ENCODE data around the gene PTGIS. TPM values are rescaled to one million over a fixed set of nuclear protein-coding genes. Genes with fewer than 3 reads are reported as not detected.
A peak's percentile ranks its signal among the peaks of the same experiment; 100 is the strongest.

The PTGIS gene
- total RNA-seq, 2 donors from 2014 or later, result 0.56 to 2.3 TPM

DNA sequence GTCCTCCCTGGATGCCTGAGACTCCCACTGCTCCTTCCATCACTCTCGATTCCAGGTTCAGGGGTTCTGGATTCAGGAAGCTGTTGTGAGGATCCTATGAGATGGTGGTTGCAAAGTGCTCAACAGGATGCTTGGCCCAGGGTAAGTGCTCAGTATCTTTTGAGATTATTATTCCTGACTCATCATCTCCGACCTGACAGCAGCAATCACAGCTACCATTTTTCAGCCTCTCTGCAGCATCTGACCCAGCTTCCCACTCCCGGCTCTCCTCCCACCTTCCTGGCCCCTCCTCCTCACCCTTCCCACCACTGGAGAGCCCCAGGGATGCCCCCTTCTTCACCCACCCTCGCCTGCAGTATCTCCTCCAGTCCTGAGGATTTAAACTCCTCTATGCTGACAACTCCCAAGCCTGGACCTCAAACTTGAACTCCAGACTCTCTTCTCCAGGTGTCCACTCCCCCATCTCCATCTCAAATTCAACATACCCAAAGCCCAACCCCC is 48.7 kb downstream of the PTGIS start:
- Mint-ChIP-seq H3K4me3 (no peak overlapping the region), H3K36me3 (ENCODE audit: low read depth) (no peaks in the 10 kb centered on the region), H3K4me1 (no peaks in the 10 kb centered on the region), H3K27ac (no peak overlapping the region), H3K9me3 (no peaks in the 10 kb centered on the region), H3K27me3 (peaks cover 35% of the 10 kb centered on the region)
- no peak for ATAC-seq (replicated peaks)

- Mint-ChIP-seq H3K4me3 (no peak overlapping the region), H3K36me3 (ENCODE audit: low read depth) (no peaks in the 10 kb centered on the region), H3K27me3 (peaks cover 35% of the 10 kb centered on the region), H3K27ac (no peak overlapping the region), H3K9me3 (no peaks in the 10 kb centered on the region), H3K4me1 (no peaks in the 10 kb centered on the region)
- no peak for ATAC-seq (replicated peaks)
These were observed 49.4 kb downstream of the PTGIS start for GRCh38 chr20:49518576-49518975.

DNA sequence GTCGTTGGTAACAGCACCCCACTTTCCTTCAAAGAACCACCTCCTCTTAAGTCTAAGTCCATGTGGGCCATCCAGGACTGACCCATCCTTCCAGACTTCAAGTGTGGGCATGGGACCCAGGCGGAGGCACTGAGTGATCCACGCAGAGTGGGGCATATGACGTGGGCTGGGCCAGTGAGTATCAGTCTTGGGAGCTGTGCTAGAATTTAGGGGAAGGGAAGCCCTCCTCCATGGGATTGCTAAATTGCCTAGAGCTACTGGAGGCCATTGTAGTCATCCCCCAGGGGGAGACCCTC is 50.2 kb downstream of the PTGIS start:
- no peaks in the 10 kb centered on the region for H3K36me3 Mint-ChIP-seq (ENCODE audit: low read depth)
- H3K9me3 Mint-ChIP-seq, result no peaks in the 10 kb centered on the region
- no peak overlapping the region for H3K27ac Mint-ChIP-seq
- no peak overlapping the region for H3K4me3 Mint-ChIP-seq
- no peaks in the 10 kb centered on the region for H3K4me1 Mint-ChIP-seq
- H3K27me3 Mint-ChIP-seq, result peaks cover 32% of the 10 kb centered on the region
- no peak for ATAC-seq (replicated peaks)

- H3K4me1 Mint-ChIP-seq, result no peaks in the 10 kb centered on the region
- no peak overlapping the region for H3K27ac Mint-ChIP-seq
- no peaks in the 10 kb centered on the region for H3K9me3 Mint-ChIP-seq
- no peak for ATAC-seq (replicated peaks)
- H3K4me3 Mint-ChIP-seq, result no peak overlapping the region
- peaks cover 28% of the 10 kb centered on the region for H3K27me3 Mint-ChIP-seq
- no peaks in the 10 kb centered on the region for H3K36me3 Mint-ChIP-seq (ENCODE audit: low read depth)
These were observed 50.8 kb downstream of the PTGIS start for GRCh38 chr20:49516916-49517804.

- H3K4me1 Mint-ChIP-seq, result no peaks in the 10 kb centered on the region
- peaks cover 24% of the 10 kb centered on the region for H3K27me3 Mint-ChIP-seq
- no peaks in the 10 kb centered on the region for H3K9me3 Mint-ChIP-seq
- no peaks in the 10 kb centered on the region for H3K36me3 Mint-ChIP-seq (ENCODE audit: low read depth)
- H3K27ac Mint-ChIP-seq, result no peak overlapping the region
- no peak overlapping the region for H3K4me3 Mint-ChIP-seq
- no peak for ATAC-seq (replicated peaks)
These were observed 52.4 kb downstream of the PTGIS start for GRCh38 chr20:49515586-49515985.

- peaks cover 22% of the 10 kb centered on the region for H3K27me3 Mint-ChIP-seq
- no peaks in the 10 kb centered on the region for H3K36me3 Mint-ChIP-seq (ENCODE audit: low read depth)
- ATAC-seq (replicated peaks), result peak; percentile 18
- peaks cover 2% of the 10 kb centered on the region for H3K4me1 Mint-ChIP-seq
- H3K27ac Mint-ChIP-seq, result no peak overlapping the region
- no peak overlapping the region for H3K4me3 Mint-ChIP-seq
- H3K9me3 Mint-ChIP-seq, result no peaks in the 10 kb centered on the region
These were observed 54.4 kb downstream of the PTGIS start for GRCh38 chr20:49513517-49513916.

DNA sequence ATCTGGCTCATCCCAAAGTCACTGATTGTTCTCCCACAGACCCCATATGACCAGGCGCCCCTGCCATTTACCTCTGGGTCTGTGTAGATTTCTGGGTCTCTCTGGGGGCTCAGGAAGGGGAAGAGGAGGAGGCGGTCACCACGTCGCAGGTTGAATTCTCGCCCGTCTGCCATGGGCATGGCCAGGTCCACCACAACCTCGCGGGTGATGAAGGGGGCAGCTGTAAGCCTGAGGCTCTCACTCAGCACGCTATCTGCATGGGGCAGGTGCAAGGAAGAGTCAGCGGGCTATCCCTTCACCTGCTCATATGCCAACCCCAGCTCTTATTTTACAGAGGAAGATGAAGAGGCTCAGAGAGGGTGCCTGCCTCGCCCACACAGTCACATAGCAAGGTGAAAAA is 54.9 kb downstream of the PTGIS start:
- Mint-ChIP-seq H3K36me3 (ENCODE audit: low read depth) (no peaks in the 10 kb centered on the region), H3K27ac (no peak overlapping the region), H3K4me1 (peaks cover 3% of the 10 kb centered on the region), H3K27me3 (peaks cover 24% of the 10 kb centered on the region), H3K4me3 (no peak overlapping the region), H3K9me3 (no peaks in the 10 kb centered on the region)
- ATAC-seq (replicated peaks), result no peak

- Mint-ChIP-seq H3K9me3 (no peaks in the 10 kb centered on the region), H3K4me1 (peaks cover 3% of the 10 kb centered on the region), H3K4me3 (no peak overlapping the region), H3K36me3 (ENCODE audit: low read depth) (no peaks in the 10 kb centered on the region), H3K27ac (no peak overlapping the region), H3K27me3 (peaks cover 26% of the 10 kb centered on the region)
- no peak for ATAC-seq (replicated peaks)
These were observed 56.0 kb downstream of the PTGIS start for GRCh38 chr20:49511788-49512525.

- H3K4me1 Mint-ChIP-seq, result peaks cover 3% of the 10 kb centered on the region
- no peaks in the 10 kb centered on the region for H3K9me3 Mint-ChIP-seq
- H3K27ac Mint-ChIP-seq, result no peak overlapping the region
- no peaks in the 10 kb centered on the region for H3K36me3 Mint-ChIP-seq (ENCODE audit: low read depth)
- H3K27me3 Mint-ChIP-seq, result peaks cover 33% of the 10 kb centered on the region
- H3K4me3 Mint-ChIP-seq, result no peak overlapping the region
- no peak for ATAC-seq (replicated peaks)
These were observed 57.3 kb downstream of the PTGIS start for GRCh38 chr20:49510562-49511122.

GRCh38 chr20:49508435-49509199 is 59.3 kb downstream of the PTGIS start:
- H3K36me3 Mint-ChIP-seq (ENCODE audit: low read depth), result no peaks in the 10 kb centered on the region
- peak; percentile 39 for ATAC-seq (replicated peaks)
- peaks cover 26% of the 10 kb centered on the region for H3K27me3 Mint-ChIP-seq
- no peaks in the 10 kb centered on the region for H3K9me3 Mint-ChIP-seq
- H3K4me1 Mint-ChIP-seq, result peaks cover 3% of the 10 kb centered on the region
- no peak overlapping the region for H3K27ac Mint-ChIP-seq
- no peak overlapping the region for H3K4me3 Mint-ChIP-seq

- no peak for ATAC-seq (replicated peaks)
- H3K36me3 Mint-ChIP-seq (ENCODE audit: low read depth), result no peaks in the 10 kb centered on the region
- peaks cover 28% of the 10 kb centered on the region for H3K27me3 Mint-ChIP-seq
- H3K9me3 Mint-ChIP-seq, result no peaks in the 10 kb centered on the region
- no peak overlapping the region for H3K4me3 Mint-ChIP-seq
- H3K27ac Mint-ChIP-seq, result no peak overlapping the region
- H3K4me1 Mint-ChIP-seq, result peaks cover 3% of the 10 kb centered on the region
These were observed 60.0 kb downstream of the PTGIS start for GRCh38 chr20:49507741-49508434.

- Mint-ChIP-seq H3K4me1 (peaks cover 3% of the 10 kb centered on the region), H3K9me3 (no peaks in the 10 kb centered on the region), H3K27me3 (peaks cover 32% of the 10 kb centered on the region), H3K27ac (no peak overlapping the region), H3K4me3 (no peak overlapping the region), H3K36me3 (ENCODE audit: low read depth) (no peaks in the 10 kb centered on the region)
- no peak for ATAC-seq (replicated peaks)
These were observed 62.4 kb downstream of the PTGIS start for GRCh38 chr20:49505518-49505917.

- Mint-ChIP-seq H3K4me1 (no peaks in the 10 kb centered on the region), H3K36me3 (ENCODE audit: low read depth) (no peaks in the 10 kb centered on the region), H3K27me3 (peaks cover 25% of the 10 kb centered on the region), H3K27ac (no peak overlapping the region), H3K4me3 (no peak overlapping the region), H3K9me3 (no peaks in the 10 kb centered on the region)
- no peak for ATAC-seq (replicated peaks)
These were observed 64.8 kb downstream of the PTGIS start for GRCh38 chr20:49503176-49503575.

- H3K27ac Mint-ChIP-seq, result no peak overlapping the region
These were observed 66.0 kb downstream of the PTGIS start for GRCh38 chr20:49501917-49502316.

More at GRCh38 chr20:49501917-49502316, 66.0 kb downstream of the PTGIS start:
- no peaks in the 10 kb centered on the region for H3K9me3 Mint-ChIP-seq
- peaks cover 26% of the 10 kb centered on the region for H3K27me3 Mint-ChIP-seq
- no peaks in the 10 kb centered on the region for H3K4me1 Mint-ChIP-seq
- ATAC-seq (replicated peaks), result no peak
- no peaks in the 10 kb centered on the region for H3K36me3 Mint-ChIP-seq (ENCODE audit: low read depth)
- H3K4me3 Mint-ChIP-seq, result no peak overlapping the region

Data from activated T-helper 17 cell treated with anti-CD3 and anti-CD28 coated beads, Interleukin-2, amount 50 U/mL, for 72 hours (primary cell).